Inflammatory macrophage (primary cell): ENCODE results near the gene IMPDH2.

Experiments
- DNase-seq, 2 donors: peaks; one replicate each; pipeline ENCODE4 v3.0.0-alpha.2; 2020 to 2022
- total RNA-seq, 18 experiments: gene quantifications; one replicate each; lab custom pipeline; 2026; ENCODE audit warnings: mixed read lengths in 6 of 18, inconsistent platforms in 2 of 18; lab: John Stamatoyannopoulos, UW

IMPDH2 gene
- 0.34 to 1.7 (median 0.68) reads per million in 18 experiments for total RNA-seq

DNA sequence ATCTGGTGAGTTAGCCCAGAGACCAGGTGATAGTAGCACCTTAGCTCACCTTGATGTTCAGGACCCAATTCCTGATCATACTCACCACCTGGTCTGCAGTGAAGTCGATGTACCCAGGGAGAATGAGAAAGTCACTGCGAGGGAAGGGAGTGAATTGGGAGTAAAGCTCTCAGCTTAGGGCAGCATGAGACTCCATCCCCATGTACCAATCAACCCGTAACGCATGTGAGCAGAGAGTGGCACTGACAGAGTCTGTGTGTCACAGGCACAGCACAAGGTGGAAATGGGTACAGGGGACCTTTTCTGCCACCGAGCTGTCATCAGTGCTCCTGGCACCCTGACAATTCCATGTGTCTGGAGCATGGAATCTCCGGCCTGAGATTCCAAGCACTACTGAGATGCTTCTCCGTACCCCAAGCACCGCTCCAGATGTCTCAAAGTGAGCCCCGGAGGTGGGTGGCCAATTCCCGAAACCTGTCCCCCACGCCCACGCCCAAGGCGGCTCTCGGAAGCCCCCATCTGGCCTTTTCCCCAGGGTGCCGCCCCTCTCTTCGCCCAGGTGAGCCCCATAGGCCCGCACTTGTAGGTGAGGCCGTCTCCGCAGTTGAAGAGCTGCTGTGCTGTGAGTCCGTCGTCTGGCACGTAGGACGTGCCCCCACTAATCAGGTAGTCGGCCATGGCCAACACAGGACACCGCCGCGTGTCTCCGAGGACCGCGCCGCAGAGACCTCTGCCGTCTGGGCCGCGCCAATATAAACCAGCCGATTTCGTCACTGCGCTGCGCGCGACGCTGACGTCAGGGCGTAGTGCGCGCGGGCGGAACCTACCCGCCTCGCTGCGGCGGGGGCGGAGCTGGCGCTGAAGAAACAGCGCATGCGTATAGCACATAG is at the start of gene IMPDH2:
Gene IMPDH2, minus strand, starts transcription at position 726 of the 890 bp plus-strand sequence. Its CDS starts 48 bp downstream, at position 678.
- DNase-seq = peak; percentile 97 to 98

DNA sequence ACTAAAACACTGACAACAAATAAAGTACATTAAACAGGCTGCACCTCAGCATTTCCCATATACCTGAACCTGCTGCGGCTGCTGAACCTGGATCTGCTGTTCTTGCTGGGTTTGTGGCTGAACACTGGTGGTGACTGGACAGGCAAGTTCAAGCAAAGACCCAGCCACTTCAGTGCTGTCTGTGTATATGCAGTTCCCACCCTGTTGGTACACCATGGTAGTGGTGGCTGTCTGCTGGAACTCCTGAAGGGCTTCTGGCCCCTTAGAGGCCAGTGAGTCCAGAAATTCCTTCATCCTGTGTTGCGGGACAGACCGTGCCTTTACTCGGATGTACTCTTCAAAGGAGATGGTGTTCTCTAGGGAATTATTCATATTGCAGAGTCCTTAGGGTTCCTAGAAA is 47.4 kb upstream of the IMPDH2 start:
- DNase-seq = no peak

DNA sequence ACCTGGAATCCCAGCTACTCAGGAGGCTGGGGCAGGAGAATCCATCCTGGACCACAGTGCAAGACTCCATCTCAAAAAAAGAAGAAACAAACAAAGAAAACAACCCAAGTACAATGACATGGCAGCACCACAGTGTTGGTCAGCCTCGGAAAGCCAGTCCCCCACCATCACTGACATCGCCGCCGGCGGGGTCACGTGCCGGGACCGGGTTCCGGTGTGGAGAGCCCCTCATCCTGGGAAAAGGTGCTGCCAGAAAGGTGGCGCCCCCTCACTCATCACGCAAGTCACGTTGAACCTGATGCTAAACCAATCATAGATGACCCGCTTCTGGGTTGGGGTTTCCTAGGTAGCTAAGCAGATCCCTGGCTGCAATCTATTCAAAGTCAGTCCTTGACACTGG is 46.9 kb upstream of the IMPDH2 start:
- DNase-seq = no peak

DNA sequence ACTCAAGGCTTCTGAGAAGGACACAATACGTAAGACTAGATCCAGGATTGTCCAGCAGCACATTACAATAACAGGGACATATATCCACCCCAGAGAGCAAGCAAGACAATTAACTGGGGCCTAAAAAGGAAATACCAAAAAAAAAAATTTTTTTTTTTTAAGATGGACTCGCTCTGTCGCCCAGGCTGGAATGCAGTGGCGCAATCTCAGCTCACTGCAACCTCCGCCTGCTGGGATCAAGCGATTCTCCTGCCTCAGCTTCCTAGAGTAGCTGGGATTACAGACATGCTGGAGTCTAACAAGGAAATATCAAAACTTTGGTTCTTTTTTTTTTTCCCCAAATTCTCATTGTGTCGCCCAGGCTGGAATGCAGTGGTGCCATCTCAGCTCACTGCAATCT is 28.8 kb upstream of the IMPDH2 start:
- DNase-seq = no peak

DNA sequence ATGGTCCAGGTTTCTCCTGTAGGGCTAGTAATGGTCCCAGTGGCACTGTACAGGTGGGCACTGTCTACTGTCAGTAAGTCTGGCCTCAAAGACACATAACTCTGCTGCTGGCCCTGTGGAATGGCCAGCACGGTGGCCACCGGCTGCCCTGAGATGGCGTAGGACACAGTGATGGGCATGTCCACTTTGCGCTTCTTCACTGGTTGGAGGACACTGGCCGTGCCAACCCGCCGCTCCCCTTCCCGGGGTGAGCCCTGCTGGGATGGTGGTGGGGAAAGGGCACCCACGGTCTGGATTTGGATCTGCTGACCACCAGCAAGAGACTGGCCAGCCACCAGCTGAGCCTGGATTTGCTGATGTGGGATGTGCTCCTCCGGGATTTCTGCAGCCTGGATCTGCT is 28.1 kb upstream of the IMPDH2 start:
- DNase-seq = no peak

DNA sequence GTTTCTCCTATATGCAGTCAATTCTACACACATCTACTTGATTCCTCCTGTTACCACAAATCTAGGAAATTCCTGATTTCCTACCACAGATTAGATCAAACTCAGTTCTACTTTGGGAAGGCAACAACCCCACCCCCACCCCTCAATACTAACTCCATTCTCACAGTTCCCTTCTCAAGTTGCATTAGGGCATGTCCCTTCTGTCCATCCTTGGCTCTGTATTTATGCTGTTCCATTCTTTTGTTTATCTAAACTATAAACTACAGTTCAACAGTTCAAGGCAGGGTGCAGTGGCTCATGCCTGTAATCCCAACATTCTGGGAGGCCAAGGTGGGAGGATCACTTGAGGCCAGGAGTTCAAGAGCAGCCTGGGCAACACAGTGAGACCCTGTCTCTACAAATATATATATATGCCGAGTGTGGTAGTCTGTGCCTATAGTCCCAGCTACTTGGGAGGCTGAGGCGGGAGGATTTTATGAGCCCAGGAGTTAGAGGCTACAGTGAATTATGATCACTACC is 25.2 kb upstream of the IMPDH2 start:
- DNase-seq = no peak

DNA sequence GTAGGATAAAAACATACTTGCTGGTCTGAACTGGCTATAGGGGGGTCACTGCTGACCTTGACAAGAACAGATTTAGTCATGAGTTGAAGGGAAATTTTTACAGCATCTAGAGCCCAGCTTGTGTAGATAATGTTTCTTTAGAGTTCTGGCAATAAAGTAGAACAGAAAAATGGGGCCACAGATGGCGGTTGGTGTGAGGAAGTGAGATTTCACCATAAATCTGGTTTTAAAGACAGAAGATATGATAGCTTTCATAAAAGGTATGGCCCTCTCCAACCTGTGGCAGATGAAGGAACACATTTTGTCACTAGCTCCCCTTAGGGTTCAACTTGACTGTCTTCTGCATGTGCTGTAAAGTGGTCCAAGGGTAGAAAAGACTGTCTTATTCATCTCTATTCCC is 24.3 kb upstream of the IMPDH2 start:
- no peak for DNase-seq

DNA sequence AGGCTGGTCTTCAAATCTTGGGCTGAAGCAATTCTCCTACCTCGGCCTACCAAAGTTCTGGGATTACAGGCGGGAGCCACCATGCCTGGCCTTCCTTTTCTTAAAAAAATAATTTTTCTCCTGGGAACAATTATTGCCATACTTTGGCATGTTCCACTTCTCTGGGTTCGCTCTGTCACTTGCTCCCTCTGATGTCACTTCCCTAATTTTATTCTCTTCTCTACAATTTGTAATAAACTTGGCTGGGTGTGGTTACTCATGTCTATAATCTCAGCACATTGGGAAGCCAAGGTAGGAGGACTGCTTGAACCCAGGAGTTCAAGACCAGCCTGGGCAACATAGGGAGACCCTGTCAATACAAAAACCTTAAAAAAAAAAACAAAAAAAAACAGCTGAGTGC is 6.1 kb upstream of the IMPDH2 start:
- peak; percentile 63 to 76 for DNase-seq

DNA sequence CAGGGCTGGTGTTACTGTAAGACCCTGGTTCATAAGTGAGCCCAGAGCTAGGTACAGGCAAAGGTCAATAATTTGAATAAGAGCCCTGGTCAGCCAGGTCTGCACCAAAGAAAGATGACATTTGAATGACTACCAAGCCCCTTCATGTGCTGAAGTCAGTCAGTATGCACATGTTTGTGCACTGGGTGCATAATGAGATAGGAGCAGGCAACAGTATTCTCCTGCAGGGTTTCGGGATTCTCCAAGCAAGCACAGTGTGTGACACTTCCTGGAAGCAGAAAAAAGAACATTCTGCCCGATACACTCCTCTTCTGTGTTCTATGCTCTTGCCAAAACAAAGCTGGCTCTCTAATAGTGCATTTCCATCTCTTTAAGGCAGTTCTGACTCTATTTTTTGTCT is 5.5 kb upstream of the IMPDH2 start:
- DNase-seq = no peak

DNA sequence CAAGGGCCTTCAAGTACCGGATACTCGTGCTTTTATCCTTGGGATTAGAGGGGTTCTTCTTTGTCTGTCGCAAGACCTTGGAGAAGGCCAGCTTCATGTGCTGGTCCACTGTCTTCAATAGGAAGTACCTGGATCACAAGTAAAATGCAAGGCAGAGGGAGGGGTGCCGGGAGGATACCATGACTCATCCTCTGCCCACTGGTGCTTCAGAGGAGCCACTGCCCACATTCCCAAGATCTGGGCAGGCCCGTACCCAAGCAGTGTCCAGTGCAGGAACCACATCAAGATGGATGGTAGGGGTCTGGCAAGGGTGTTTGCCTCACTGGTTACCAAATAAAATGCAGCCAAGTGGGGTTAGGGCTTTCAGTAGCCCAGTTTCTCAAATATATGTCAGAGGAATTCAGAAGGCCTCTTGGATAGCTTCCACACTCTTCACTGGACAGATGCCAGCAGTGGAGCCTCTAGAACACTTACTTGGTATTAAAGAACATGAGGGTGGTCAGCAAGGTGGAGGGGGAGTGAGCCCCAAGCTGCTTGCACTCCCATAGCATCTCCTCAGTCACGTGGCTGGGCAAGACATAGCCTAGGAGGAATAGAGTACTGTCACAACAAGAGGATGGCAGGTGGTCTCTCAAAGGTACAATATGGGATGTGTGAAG is 3.6 kb upstream of the IMPDH2 start:
- DNase-seq = no peak

DNA sequence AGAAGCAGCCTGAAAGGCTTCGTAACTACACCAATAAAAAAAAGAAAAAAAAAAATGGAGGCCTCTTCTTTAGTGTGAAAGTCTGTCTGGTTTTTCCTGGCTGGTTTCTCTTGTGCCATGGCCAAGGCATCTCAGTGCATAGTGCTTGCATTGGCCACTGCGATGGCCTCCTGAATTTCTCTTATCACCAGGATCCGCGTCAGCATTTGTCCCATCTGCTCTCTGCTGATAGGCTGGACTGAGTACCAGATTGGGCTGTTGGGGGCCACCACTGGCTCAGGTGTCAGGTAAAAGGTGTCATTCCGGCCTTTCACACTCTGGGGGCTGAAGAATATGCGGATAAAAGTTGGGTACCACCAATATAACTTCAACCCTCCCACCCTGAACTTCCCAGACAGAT is 1.1 kb upstream of the IMPDH2 start:
- DNase-seq = no peak

DNA sequence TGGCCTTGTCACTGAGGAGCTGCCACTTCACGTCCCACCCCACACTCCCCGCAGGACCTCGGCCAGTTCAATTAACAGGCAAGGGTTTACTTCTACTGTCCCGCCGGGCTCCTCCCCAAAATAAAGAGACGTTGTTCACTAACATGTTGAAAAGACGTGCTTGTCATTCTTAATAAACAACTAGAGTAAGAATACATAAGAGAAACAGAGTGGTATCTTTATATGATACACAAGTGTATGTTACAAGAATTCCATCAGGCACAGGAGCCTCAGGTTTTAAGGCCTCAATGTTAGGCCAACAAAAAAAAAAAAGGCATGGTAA is 326 bp upstream of the IMPDH2 start:
- no peak for DNase-seq

DNA sequence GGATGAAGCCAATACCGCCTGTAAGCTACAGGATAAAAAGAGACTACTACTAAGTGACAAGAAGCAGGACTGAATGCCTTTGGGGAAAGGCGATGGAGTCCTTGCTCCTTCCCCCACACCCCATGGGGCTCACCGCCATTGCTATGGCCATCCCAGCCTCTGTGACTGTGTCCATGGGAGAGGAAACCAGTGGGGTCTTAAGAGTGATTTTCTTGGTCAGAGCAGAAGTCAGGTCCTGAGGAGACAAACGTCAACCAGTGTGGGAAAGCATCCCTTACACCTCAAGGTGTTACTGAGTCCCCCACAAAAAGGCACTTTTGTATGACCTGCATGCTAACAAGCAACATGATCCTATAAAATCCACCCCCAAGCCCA is 913 bp downstream of the IMPDH2 start:
- no peak for DNase-seq

DNA sequence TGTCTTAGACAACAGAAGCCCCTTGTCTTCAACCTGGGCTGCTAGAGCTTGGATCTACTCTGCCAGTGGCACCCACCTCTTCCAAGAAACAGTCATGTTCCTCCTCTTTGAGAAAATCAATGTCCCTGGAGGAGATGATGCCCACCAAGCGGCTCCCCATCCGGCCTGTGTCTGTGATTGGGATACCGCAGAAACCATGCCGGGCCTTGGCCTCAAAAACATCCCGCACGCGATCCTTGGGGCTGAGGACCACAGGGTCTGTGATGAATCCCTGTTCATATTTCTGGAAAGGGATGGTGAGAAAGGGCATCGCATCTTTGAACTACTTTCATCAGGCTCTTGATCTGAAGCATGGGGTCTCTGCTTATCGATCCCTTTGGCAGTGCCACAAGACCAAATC is 1.6 kb downstream of the IMPDH2 start:
- DNase-seq = no peak

DNA sequence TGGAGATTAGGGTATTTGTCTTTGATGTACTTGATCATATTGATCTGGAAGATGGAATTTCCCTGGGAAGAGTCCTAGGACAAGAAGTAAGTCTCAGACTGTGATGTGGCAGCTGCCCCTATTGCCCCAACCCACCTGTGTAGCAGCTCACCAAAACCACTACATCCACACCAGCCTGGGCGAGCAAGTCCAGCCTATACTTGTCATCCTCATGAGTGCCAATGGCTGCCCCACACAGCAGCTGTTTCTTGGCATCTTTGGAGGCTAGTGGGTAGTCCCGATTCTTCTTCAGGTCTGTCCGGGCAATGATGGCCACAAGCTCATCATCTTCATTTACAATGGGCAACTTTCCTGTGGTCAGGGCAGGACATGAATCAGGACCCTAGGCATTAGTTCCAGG is 2.7 kb downstream of the IMPDH2 start:
- no peak for DNase-seq

DNA sequence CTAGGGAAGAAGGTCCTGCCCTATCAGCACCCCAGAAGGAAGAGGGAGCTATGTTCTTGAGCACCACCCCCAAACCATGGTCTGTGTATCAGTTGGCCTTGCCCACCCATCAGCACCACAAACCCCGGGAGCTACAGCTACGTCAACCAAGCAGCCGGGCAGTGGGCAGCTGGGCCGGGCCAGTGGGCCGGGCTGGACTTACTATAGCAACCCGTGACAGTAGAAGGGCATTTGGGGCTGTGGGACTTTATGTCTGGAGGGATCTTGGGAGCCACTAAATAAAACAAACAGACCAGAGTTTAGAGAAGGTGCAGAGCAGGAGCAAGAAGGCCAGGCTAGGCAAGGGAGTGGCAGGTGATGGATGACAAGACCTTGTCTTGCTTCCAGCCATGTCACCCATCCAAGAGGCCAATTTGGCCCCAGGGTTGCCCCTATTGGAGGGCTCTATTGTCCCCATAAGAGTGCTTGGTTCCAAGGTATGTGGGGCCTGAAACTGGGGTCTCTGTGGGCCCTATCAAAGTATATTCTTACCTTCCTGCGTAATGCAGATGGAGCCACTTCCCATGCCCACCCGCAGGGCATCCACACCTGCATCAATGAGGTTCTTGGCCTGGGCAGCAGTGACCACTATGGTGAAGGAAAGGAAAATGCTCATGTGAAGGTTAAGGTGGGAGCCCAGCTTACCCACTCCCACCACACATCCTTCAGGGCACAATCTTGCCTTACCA is 3.2 kb downstream of the IMPDH2 start:
- DNase-seq = no peak

DNA sequence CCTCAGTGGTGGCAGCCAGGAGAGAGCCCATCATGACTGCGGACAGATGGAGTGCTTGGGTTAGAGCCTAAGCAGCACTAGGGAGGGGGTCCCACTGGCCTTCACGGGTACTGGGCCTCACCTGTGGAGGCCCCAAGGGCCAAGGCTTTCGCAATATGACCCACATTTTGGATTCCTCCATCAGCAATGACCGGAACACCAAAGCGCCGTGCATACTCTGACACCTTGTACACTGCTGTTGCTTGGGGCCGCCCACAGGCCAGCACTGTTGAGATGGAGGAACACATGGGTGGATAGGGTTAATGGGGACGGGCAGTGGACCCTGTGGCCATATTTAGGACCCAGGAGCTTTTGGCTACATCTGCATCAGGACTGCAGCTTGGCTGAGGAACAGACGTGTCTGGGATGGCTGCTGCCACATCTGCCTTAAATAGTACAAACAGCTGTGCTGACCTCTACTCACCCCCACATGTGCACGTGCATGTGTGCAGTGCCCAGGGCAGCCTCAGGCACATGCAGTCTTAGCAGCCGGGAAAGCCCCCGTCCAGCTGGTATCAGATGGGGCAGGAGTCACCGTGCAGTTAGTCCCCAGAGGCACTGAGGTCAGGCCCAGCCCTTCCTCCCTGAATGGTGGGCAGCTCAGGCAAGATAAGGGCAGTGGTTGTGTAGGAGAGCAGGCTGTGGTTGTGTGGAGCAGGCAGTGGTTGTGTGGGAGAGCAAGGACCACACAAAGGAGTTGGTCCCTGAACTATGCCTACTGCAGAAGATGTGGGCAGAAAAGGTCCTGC is 4.0 kb downstream of the IMPDH2 start:
- no peak for DNase-seq

DNA sequence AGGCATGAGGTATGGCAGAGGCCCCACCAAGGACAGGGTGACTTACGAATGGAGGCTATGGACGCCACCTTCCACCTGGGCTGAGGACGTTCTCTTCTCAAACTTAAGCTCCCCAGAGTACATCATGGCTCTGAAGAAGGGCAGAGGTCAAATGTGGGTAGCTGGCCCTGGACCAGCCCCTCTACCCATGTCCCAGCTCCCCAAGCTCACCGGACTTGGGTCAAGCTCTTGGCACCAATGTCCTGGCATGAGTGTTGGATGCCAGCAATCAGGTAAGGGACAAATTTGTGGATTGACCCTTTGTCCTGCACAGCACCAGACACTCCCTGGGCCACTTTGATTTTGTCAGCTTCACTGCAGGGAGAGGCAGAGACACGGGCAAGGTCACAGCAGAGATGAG is 4.7 kb downstream of the IMPDH2 start:
- DNase-seq = no peak

DNA sequence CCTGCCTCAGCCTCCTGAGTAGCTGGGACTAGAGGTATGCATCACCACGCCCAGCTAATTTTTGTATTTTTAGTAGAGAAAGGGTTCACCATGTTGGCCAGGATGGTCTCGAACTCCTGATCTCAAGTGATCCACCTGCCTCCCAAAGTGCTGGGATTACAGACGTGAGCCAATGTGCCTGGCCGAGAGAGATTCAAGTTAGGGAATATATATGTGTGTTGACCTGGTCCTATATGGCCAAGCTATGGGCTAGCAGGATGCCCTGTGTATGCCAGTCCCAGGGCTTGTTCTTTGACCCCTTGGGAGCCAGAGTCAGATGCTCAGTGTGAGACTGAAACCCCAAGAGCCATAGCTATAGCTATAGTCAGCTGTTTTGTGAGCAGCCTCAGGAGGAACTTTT is 5.4 kb downstream of the IMPDH2 start:
- no peak for DNase-seq

DNA sequence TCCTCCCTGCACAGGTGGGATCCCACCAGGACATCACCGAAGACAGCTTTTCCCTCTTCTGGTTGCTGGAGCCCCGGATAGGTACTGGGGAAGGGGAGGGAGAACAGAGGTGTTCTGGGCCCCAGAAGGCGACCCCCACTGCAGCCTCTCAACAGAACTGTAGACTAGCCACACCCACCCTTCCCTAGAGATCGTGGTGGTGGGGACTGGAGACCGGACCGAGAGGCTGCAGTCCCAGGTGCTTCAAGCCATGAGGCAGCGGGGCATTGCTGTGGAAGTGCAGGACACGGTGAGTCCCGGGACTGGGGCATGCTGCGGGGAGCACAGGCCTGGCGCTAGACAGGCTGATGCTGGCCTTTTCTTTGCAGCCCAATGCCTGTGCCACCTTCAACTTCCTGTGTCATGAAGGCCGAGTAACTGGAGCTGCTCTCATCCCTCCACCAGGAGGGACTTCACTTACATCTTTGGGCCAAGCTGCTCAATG is 6.5 kb downstream of the IMPDH2 start:
- DNase-seq = no peak

DNA sequence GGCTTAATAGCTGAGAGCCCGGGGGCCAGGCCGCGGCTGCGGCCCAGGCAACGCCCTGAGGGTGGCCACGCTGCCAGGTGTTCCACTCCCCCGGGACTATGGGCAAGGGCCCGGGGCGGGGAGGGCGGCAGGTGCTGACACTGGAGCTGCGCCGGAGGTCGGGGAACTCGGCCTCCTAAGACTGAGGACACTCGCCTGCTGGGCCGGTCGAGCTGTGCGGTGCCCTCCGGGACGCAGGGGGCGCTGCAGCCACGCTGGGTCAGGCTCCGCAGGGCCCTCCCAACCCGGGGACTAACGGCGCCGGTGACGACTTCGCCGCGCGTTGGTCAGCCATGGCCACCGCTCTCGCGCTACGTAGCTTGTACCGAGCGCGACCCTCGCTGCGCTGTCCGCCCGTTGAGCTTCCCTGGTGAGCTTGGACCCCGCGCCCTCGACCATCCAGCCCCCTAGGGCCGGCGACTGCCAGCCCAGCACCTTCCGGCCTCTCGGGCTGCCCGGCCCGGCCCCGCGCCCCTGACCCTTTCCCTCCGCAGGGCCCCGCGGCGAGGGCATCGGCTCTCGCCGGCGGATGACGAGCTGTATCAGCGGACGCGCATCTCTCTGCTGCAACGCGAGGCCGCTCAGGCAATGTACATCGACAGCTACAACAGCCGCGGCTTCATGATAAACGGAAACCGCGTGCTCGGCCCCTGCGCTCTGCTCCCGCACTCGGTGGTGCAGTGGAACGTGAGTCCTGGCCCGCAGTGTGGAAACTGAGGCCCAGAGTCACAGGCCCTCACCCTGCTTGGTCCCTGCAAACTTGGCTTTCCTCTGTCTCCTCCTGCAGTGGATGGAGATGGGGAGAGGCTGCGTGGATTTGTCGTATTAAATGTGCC is 7.1 kb downstream of the IMPDH2 start, which contains the start of gene NDUFAF3:
Gene NDUFAF3, plus strand, starts transcription at position 309 of the 875 bp plus-strand sequence. Its CDS starts 24 bp downstream, at position 333.
- peak; percentile 94 to 95 for DNase-seq
